Measurements from ENCODE around the gene BARHL1. TPM values are rescaled to one million over a fixed set of nuclear protein-coding genes. Genes with fewer than 3 reads are reported as not detected.

The BARHL1 gene
- total and polyA plus RNA-seq, 4 donors = not detected

- no peak for TF ChIP-seq CTCF (IDR thresholded peaks at IDR 0.05; ENCODE audit: control extremely low read depth, extremely low read depth)
- no peak for DNase-seq
- H3K27me3 ChIP-seq (ENCODE audit: control insufficient read depth in 3 of 3, insufficient read depth in 3 of 3, low read length in 2 of 3) = peaks cover 17 to 63% (median 41%) of the 10 kb centered on the region in 3 donors
- H3K36me3 ChIP-seq (ENCODE audit: control insufficient read depth in 4 of 4, insufficient read depth in 4 of 4, low read length in 4 of 4) = no peaks in the 10 kb centered on the region
- H3K9ac ChIP-seq (ENCODE audit: insufficient read depth in 1 of 2, low read length in 2 of 2) = no peak overlapping the region
- no peak for ATAC-seq (ENCODE audit: insufficient read depth, low FRiP score)
- H3K27ac ChIP-seq (ENCODE audit: low read depth in 1 of 2, low read length in 1 of 2) = no peak overlapping the region
- H3K4me1 ChIP-seq (ENCODE audit: control insufficient read depth in 5 of 5, insufficient read depth in 5 of 5, low read length in 5 of 5) = peaks cover 0 to 3% (median 0%) of the 10 kb centered on the region in 5 donors
- peaks cover 0 to 2% (median 0%) of the 10 kb centered on the region in 4 donors for H3K9me3 ChIP-seq (ENCODE audit: control insufficient read depth in 4 of 4, insufficient read depth in 3 of 4, low read length in 3 of 4)
- H3K4me3 ChIP-seq = no peak overlapping the region
- WGBS, 2 donors = 77 to 83% methylated on average over 5 of the region's 5 CpGs
Observed at GRCh38 chr9:132575811-132576210, 6.6 kb upstream of the BARHL1 start.

- no peak overlapping the region for H3K4me3 ChIP-seq
- TF ChIP-seq CTCF (IDR thresholded peaks at IDR 0.05; ENCODE audit: control extremely low read depth, extremely low read depth) = no peak
- no peak overlapping the region for H3K9ac ChIP-seq (ENCODE audit: insufficient read depth in 1 of 2, low read length in 2 of 2)
- DNase-seq = no peak
- no peak for ATAC-seq (ENCODE audit: insufficient read depth, low FRiP score)
- no peak overlapping the region for H3K27ac ChIP-seq (ENCODE audit: low read depth in 1 of 2, low read length in 1 of 2)
- H3K4me1 ChIP-seq (ENCODE audit: control insufficient read depth in 5 of 5, insufficient read depth in 5 of 5, low read length in 5 of 5) = peaks cover 0 to 5% (median 2%) of the 10 kb centered on the region in 5 donors
- peaks cover 19 to 71% (median 51%) of the 10 kb centered on the region in 3 donors for H3K27me3 ChIP-seq (ENCODE audit: control insufficient read depth in 3 of 3, insufficient read depth in 3 of 3, low read length in 2 of 3)
- H3K9me3 ChIP-seq (ENCODE audit: control insufficient read depth in 4 of 4, insufficient read depth in 3 of 4, low read length in 3 of 4) = peaks cover 0 to 2% (median 0%) of the 10 kb centered on the region in 4 donors
- no peaks in the 10 kb centered on the region for H3K36me3 ChIP-seq (ENCODE audit: control insufficient read depth in 4 of 4, insufficient read depth in 4 of 4, low read length in 4 of 4)
Observed at GRCh38 chr9:132577119-132577518, 5.3 kb upstream of the BARHL1 start.

GRCh38 chr9:132578367-132578932, 4.0 kb upstream of the BARHL1 start:
- WGBS, 2 donors = 34 to 41% methylated on average over 7 of the region's 7 CpGs
- no peak for TF ChIP-seq CTCF (IDR thresholded peaks at IDR 0.05; ENCODE audit: control extremely low read depth, extremely low read depth)
- DNase-seq (no peak), ATAC-seq (ENCODE audit: insufficient read depth, low FRiP score) (no peak)
- Histone ChIP-seq H3K9me3 (ENCODE audit: control insufficient read depth in 4 of 4, insufficient read depth in 3 of 4, low read length in 3 of 4) (peaks cover 0 to 2% (median 0%) of the 10 kb centered on the region in 4 donors), H3K27me3 (ENCODE audit: control insufficient read depth in 3 of 3, insufficient read depth in 3 of 3, low read length in 2 of 3) (peaks cover 22 to 72% (median 57%) of the 10 kb centered on the region in 3 donors), H3K36me3 (ENCODE audit: control insufficient read depth in 4 of 4, insufficient read depth in 4 of 4, low read length in 4 of 4) (no peaks in the 10 kb centered on the region), H3K4me1 (ENCODE audit: control insufficient read depth in 5 of 5, insufficient read depth in 5 of 5, low read length in 5 of 5) (peaks cover 0 to 5% (median 2%) of the 10 kb centered on the region in 5 donors), H3K4me3 (no peak overlapping the region), H3K9ac (ENCODE audit: insufficient read depth in 1 of 2, low read length in 2 of 2) (no peak overlapping the region), H3K27ac (ENCODE audit: low read depth in 1 of 2, low read length in 1 of 2) (no peak overlapping the region)

- ATAC-seq (ENCODE audit: insufficient read depth, low FRiP score) = no peak
- no peak for TF ChIP-seq CTCF (IDR thresholded peaks at IDR 0.05; ENCODE audit: control extremely low read depth, extremely low read depth)
- H3K36me3 ChIP-seq (ENCODE audit: control insufficient read depth in 4 of 4, insufficient read depth in 4 of 4, low read length in 4 of 4) = no peaks in the 10 kb centered on the region
- H3K9me3 ChIP-seq (ENCODE audit: control insufficient read depth in 4 of 4, insufficient read depth in 3 of 4, low read length in 3 of 4) = peaks cover 0 to 2% (median 0%) of the 10 kb centered on the region in 4 donors
- DNase-seq = no peak
- peaks cover 28 to 81% (median 66%) of the 10 kb centered on the region in 3 donors for H3K27me3 ChIP-seq (ENCODE audit: control insufficient read depth in 3 of 3, insufficient read depth in 3 of 3, low read length in 2 of 3)
- H3K4me1 ChIP-seq (ENCODE audit: control insufficient read depth in 5 of 5, insufficient read depth in 5 of 5, low read length in 5 of 5) = peaks cover 0 to 5% (median 2%) of the 10 kb centered on the region in 5 donors
- 9 to 11% methylated on average over 15 of the region's 15 CpGs for WGBS, 2 donors
- no peak overlapping the region for H3K27ac ChIP-seq (ENCODE audit: low read depth in 1 of 2, low read length in 1 of 2)
- H3K9ac ChIP-seq (ENCODE audit: insufficient read depth in 1 of 2, low read length in 2 of 2) = no peak overlapping the region
- H3K4me3 ChIP-seq = no peak overlapping the region
Observed at GRCh38 chr9:132579427-132579798, 3.0 kb upstream of the BARHL1 start.
